HAP-1 (cell line): ENCODE data around the gene CLCNKA.
A peak's percentile ranks its signal among the peaks of the same experiment; 100 is the strongest.
"Not testable (repeated sequence)": the region's sequence is repeated elsewhere in the genome, so short reads cannot be mapped to it uniquely, and the experiment has no call there.

ENCODE experiments used
- DNase-seq, 2 experiments: peaks; one replicate each; pipeline ENCODE4 v3.0.0-alpha.2; 2016 to 2020; ENCODE audit warnings: low spot score in 2 of 2
- H3K27me3 ChIP-seq: fragments of 250-450 bp; sonication (Bioruptor Pico); 2 replicates; pipeline ENCODE4 v1.5.1; 2020; ENCODE audit warnings: low read depth, mild to moderate bottlenecking, moderate library complexity
- H3K36me3 ChIP-seq: fragments of 250-450 bp; sonication (Bioruptor Pico); replicated peaks from 2 replicates; pipeline ENCODE4 v1.5.1; 2020; ENCODE audit warnings: mild to moderate bottlenecking
- H3K4me1 ChIP-seq: fragments of 250-450 bp; sonication (Bioruptor Pico); 2 replicates; pipeline ENCODE4 v1.5.1; 2020; ENCODE audit warnings: mild to moderate bottlenecking
- H3K4me3 ChIP-seq: fragments of 250-450 bp; sonication (Bioruptor Pico); 2 replicates; pipeline ENCODE4 v1.5.1; 2020; ENCODE audit warnings: mild to moderate bottlenecking, moderate library complexity
- H3K9me3 ChIP-seq: fragments of 250-450 bp; sonication (Bioruptor Pico); 2 replicates; pipeline ENCODE4 v1.5.1; 2020; ENCODE audit warnings: mild to moderate bottlenecking, moderate library complexity
- in situ Hi-C: fragments of 300-500 bp; cut with MboI; formaldehyde crosslinking; loops from 3 replicates; pipeline ENCODE4 v1.14.3; 2020; ENCODE audit warnings: low sequenced_read_pairs, inconsistent platforms, mixed read lengths

The CLCNKA gene

GRCh38 chr1:16021681-16022080 is at the start of gene CLCNKA:
Gene CLCNKA, plus strand, starts transcription at chr1:16022036. Its CDS starts 584 bp downstream, at chr1:16022620.
- Histone ChIP-seq H3K36me3 (no peaks in the 10 kb centered on the region), H3K9me3 (no peaks in the 10 kb centered on the region), H3K27me3 (peaks cover 10% of the 10 kb centered on the region), H3K4me1 (no peaks in the 10 kb centered on the region), H3K4me3 (no peak within 1 kb of the TSS)
- DNase-seq: no peak
- in situ Hi-C loops: no loop called here

GRCh38 chr1:15972409-15972808 is 49.4 kb upstream of the CLCNKA start:
- Histone ChIP-seq H3K4me1 (peaks cover 12% of the 10 kb centered on the region), H3K27me3 (no peaks in the 10 kb centered on the region), H3K9me3 (peaks cover 13% of the 10 kb centered on the region; the same call in 1 of the 2 replicates), H3K4me3 (no peak overlapping the region), H3K36me3 (peaks cover 22% of the 10 kb centered on the region)
- DNase-seq: no peak
- in situ Hi-C loops: no loop called here

GRCh38 chr1:15973772-15974171 is 48.1 kb upstream of the CLCNKA start:
- H3K36me3 ChIP-seq: peaks cover 19% of the 10 kb centered on the region
- H3K4me3 ChIP-seq: no peak overlapping the region
- H3K27me3 ChIP-seq: no peaks in the 10 kb centered on the region
- H3K4me1 ChIP-seq: peaks cover 12% of the 10 kb centered on the region
- DNase-seq: no peak
- H3K9me3 ChIP-seq: peaks cover 13% of the 10 kb centered on the region; the same call in 1 of the 2 replicates
- in situ Hi-C loops: no loop called here

- Histone ChIP-seq H3K4me1 (peaks cover 12% of the 10 kb centered on the region), H3K9me3 (peaks cover 4% of the 10 kb centered on the region; the same call in 1 of the 2 replicates), H3K36me3 (peaks cover 13% of the 10 kb centered on the region), H3K27me3 (no peaks in the 10 kb centered on the region), H3K4me3 (peak overlapping the region; percentile 97)
- in situ Hi-C loops: no loop called here
- DNase-seq: no peak
These were observed 47.0 kb upstream of the CLCNKA start for GRCh38 chr1:15974855-15975254.

GRCh38 chr1:15975358-15975804 is 46.5 kb upstream of the CLCNKA start:
- peak; percentile 54 to 82 for DNase-seq
- H3K36me3 ChIP-seq: peaks cover 12% of the 10 kb centered on the region
- H3K4me1 ChIP-seq: peaks cover 12% of the 10 kb centered on the region
- no peaks in the 10 kb centered on the region for H3K27me3 ChIP-seq
- peaks cover 4% of the 10 kb centered on the region; the same call in 1 of the 2 replicates for H3K9me3 ChIP-seq
- in situ Hi-C loops: no loop called here
- peak overlapping the region; percentile 97 for H3K4me3 ChIP-seq

- Histone ChIP-seq H3K36me3 (peaks cover 12% of the 10 kb centered on the region), H3K4me3 (peak within 1 kb of the TSS; percentile 97), H3K27me3 (no peaks in the 10 kb centered on the region), H3K4me1 (peaks cover 12% of the 10 kb centered on the region), H3K9me3 (peaks cover 4% of the 10 kb centered on the region; the same call in 1 of the 2 replicates)
- in situ Hi-C loops: no loop called here
- DNase-seq: peak; percentile 92 to 95
These were observed 45.8 kb upstream of the CLCNKA start, which contains the start of gene ZBTB17 for GRCh38 chr1:15975805-15976680. Gene ZBTB17, minus strand, starts transcription at chr1:15976101. Its CDS starts 27,606 bp downstream, at chr1:15948495.

GRCh38 chr1:15977947-15978346 is 43.9 kb upstream of the CLCNKA start:
- H3K9me3 ChIP-seq, in situ Hi-C loops, DNase-seq, H3K27me3 ChIP-seq, H3K4me3 ChIP-seq, H3K36me3 ChIP-seq: not testable (repeated sequence)
- H3K4me1 ChIP-seq: peaks cover 12% of the 10 kb centered on the region

- no peaks in the 10 kb centered on the region for H3K36me3 ChIP-seq
- in situ Hi-C loops: no loop called here
- no peaks in the 10 kb centered on the region for H3K4me1 ChIP-seq
- no peaks in the 10 kb centered on the region for H3K27me3 ChIP-seq
- peaks cover 3% of the 10 kb centered on the region for H3K9me3 ChIP-seq
- H3K4me3 ChIP-seq: no peak overlapping the region
- DNase-seq: no peak
These were observed 40.2 kb upstream of the CLCNKA start for GRCh38 chr1:15981679-15982078.

GRCh38 chr1:15983275-15983674 is 38.6 kb upstream of the CLCNKA start:
- H3K4me1 ChIP-seq: no peaks in the 10 kb centered on the region
- H3K36me3 ChIP-seq: no peaks in the 10 kb centered on the region
- DNase-seq: no peak
- H3K4me3 ChIP-seq: no peak overlapping the region
- in situ Hi-C loops: no loop called here
- peaks cover 3% of the 10 kb centered on the region for H3K9me3 ChIP-seq
- no peaks in the 10 kb centered on the region for H3K27me3 ChIP-seq

- H3K36me3 ChIP-seq: no peaks in the 10 kb centered on the region
- in situ Hi-C loops: no loop called here
- peaks cover 3% of the 10 kb centered on the region; the same call in 1 of the 2 replicates for H3K9me3 ChIP-seq
- H3K4me3 ChIP-seq: no peak overlapping the region
- no peaks in the 10 kb centered on the region for H3K4me1 ChIP-seq
- DNase-seq: no peak
- no peaks in the 10 kb centered on the region for H3K27me3 ChIP-seq
These were observed 36.1 kb upstream of the CLCNKA start for GRCh38 chr1:15985611-15986297.

GRCh38 chr1:15988856-15989736 is 32.7 kb upstream of the CLCNKA start:
- Histone ChIP-seq H3K4me1 (no peaks in the 10 kb centered on the region), H3K36me3 (no peaks in the 10 kb centered on the region), H3K27me3 (no peaks in the 10 kb centered on the region), H3K4me3 (no peak overlapping the region), H3K9me3 (no peaks in the 10 kb centered on the region)
- no peak for DNase-seq
- in situ Hi-C loops: no loop called here

- Histone ChIP-seq H3K9me3 (no peaks in the 10 kb centered on the region), H3K27me3 (no peaks in the 10 kb centered on the region), H3K36me3 (no peaks in the 10 kb centered on the region), H3K4me1 (no peaks in the 10 kb centered on the region), H3K4me3 (no peak overlapping the region)
- DNase-seq: no peak
- in situ Hi-C loops: no loop called here
These were observed 32.1 kb upstream of the CLCNKA start for GRCh38 chr1:15989776-15990175.
